Measurements from ENCODE around the gene STARD3NL. TPM values are rescaled to one million over a fixed set of nuclear protein-coding genes. Genes with fewer than 3 reads are reported as not detected.

The STARD3NL gene
- total and polyA plus RNA-seq, 2 experiments from 2014 or later = 55.1 to 55.3 TPM

- no peak for ATAC-seq
These were observed 39.9 kb upstream of the STARD3NL start for GRCh38 chr7:38138171-38138570.

More at GRCh38 chr7:38138171-38138570, 39.9 kb upstream of the STARD3NL start:
- DNase-seq (ENCODE audit: low spot score) = no peak
- Histone ChIP-seq H3F3A (replicated peaks; ENCODE audit: low read depth) (no peaks in the 10 kb centered on the region), H4K20me1 (replicated peaks; ENCODE audit: insufficient read depth) (no peaks in the 10 kb centered on the region), H3K79me2 (replicated peaks; ENCODE audit: insufficient read depth) (no peaks in the 10 kb centered on the region), H3K27me3 (ENCODE audit: insufficient read depth) (no peaks in the 10 kb centered on the region), H3K27ac (ENCODE audit: low read depth) (no peak overlapping the region), H3K4me2 (no peak overlapping the region), H3K4me3 (no peak overlapping the region), H3K4me1 (ENCODE audit: insufficient read depth) (no peaks in the 10 kb centered on the region), H3K9me2 (ENCODE audit: insufficient read depth) (no peaks in the 10 kb centered on the region), H2AFZ (no peak overlapping the region), H3K36me3 (ENCODE audit: insufficient read depth) (no peaks in the 10 kb centered on the region)
- Mint-ChIP-seq H3K4me3 (no peak overlapping the region), H3K36me3 (ENCODE audit: low read depth) (no peaks in the 10 kb centered on the region), H3K4me1 (no peaks in the 10 kb centered on the region), H3K27ac (no peak overlapping the region), H3K27me3 (ENCODE audit: insufficient read depth, low read depth, poor library complexity) (no peaks in the 10 kb centered on the region), H3K9me3 (no peaks in the 10 kb centered on the region)
- TF ChIP-seq CREB1 (CRISPR knock-in tag; IDR thresholded peaks at IDR 0.05; ENCODE audit: low read depth) = no peak
- no peak for TF ChIP-seq EZH2 (IDR thresholded peaks at IDR 0.05; ENCODE audit: low read depth, unreplicated experiment)
- TF ChIP-seq ZNF114 (CRISPR knock-in tag; IDR thresholded peaks at IDR 0.05) = no peak
- no peak for TF ChIP-seq REST (IDR thresholded peaks at IDR 0.05; ENCODE audit: unreplicated experiment)
- no peak for TF ChIP-seq POLR2AphosphoS5 (IDR thresholded peaks at IDR 0.05; ENCODE audit: low read depth)
- no peak for TF ChIP-seq ZNF331 (CRISPR knock-in tag; IDR thresholded peaks at IDR 0.05; ENCODE audit: low read depth)
- no peak for TF ChIP-seq STAT1 (IDR thresholded peaks at IDR 0.05; ENCODE audit: unreplicated experiment)
- TF ChIP-seq JUNB (IDR thresholded peaks at IDR 0.05; ENCODE audit: unreplicated experiment) = no peak
- TF ChIP-seq CTCF (conservative IDR thresholded peaks at IDR 0.05; ENCODE audit: low read depth in 2 of 2) = no peak
- TF ChIP-seq EZH2phosphoT487 (IDR thresholded peaks at IDR 0.05; ENCODE audit: unreplicated experiment) = no peak
- TF ChIP-seq ETS1 (IDR thresholded peaks at IDR 0.05) = no peak
- TF ChIP-seq ZNF462 (CRISPR knock-in tag; IDR thresholded peaks at IDR 0.05) = no peak
- no peak for TF ChIP-seq NANOG (IDR thresholded peaks at IDR 0.05; ENCODE audit: borderline replicate concordance)
